Astrocyte of the spinal cord (primary cell): ENCODE measurements around the gene BBS1.
A peak's percentile ranks its signal among the peaks of the same experiment; 100 is the strongest.

Experiments used
- DNase-seq: peaks from one replicate; pipeline ENCODE4 v3.0.0; 2011; ENCODE audit warnings: low read depth, low spot score
- H3K4me3 ChIP-seq: 2 replicates; pipeline ENCODE4 v1.5.1; 2011; ENCODE audit warnings: low read depth, mild to moderate bottlenecking, low read length, moderate library complexity
- CTCF ChIP-seq: IDR thresholded peaks from 2 replicates; pipeline ENCODE4 v1.5.1; 2012; ENCODE audit warnings: low read depth, mild to moderate bottlenecking, low read length, inconsistent platforms
- in situ Hi-C: cut with HindIII; loops from 2 replicates; pipeline ENCODE4 v1.10.0; 2017; ENCODE audit warnings: low sequenced_read_pairs

Gene BBS1

GRCh38 chr11:66466225-66467033 is 44.0 kb upstream of the BBS1 start, which contains the start of gene PELI3:
PELI3 (plus strand) TSS chr11:66466905; CDS start chr11:66468129, 1,224 bp downstream.
- in situ Hi-C loops, result no loop called here
- TF ChIP-seq CTCF, result no peak
- DNase-seq, result peak; percentile 90
- peak within 1 kb of the TSS; percentile 56 for H3K4me3 ChIP-seq

DNA sequence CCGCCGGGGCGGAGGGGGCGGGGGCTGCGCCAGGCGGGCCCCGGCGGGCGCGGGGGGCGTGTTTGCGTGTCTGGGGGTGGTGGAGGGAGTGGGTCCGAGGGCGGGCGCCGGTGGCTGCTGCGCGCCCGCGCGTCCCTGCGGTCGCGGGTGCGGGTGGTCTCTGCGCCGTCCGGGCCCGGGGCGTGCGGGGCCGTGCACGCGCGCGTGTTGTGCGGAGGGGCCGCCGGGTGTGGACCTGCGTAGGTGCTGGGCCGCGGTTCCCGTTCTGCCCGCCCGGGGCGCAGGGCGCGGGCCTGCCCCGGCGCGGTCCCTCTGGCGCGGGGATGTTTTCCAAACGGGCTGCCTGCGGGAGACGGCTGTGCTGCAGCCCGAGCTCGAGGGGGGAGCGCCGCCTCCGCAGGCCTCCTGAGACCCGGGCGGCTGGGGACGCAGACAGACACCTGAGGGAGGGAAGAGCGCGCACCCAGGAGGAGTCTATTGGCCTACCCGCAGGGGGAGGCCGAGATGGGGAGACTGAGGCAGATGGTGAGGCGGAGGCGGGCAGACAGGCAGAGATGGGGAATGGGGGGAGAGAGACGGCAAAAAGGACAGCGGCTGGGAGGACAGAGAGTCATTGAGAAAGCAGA is 43.3 kb upstream of the BBS1 start:
- TF ChIP-seq CTCF, result peak; percentile 13
- peak; percentile 12 for DNase-seq
- H3K4me3 ChIP-seq, result peak overlapping the region; percentile 56
- in situ Hi-C loops, result no loop called here

- in situ Hi-C loops, result no loop called here
- TF ChIP-seq CTCF, result no peak
- no peak for DNase-seq
- peak overlapping the region; percentile 56 for H3K4me3 ChIP-seq
Observed at GRCh38 chr11:66467756-66468155, 42.7 kb upstream of the BBS1 start.

GRCh38 chr11:66468691-66469090 is 41.7 kb upstream of the BBS1 start:
- no peak for DNase-seq
- no peak for TF ChIP-seq CTCF
- in situ Hi-C loops, result no loop called here
- no peak overlapping the region for H3K4me3 ChIP-seq

- in situ Hi-C loops, result no loop called here
- no peak overlapping the region for H3K4me3 ChIP-seq
- no peak for TF ChIP-seq CTCF
- DNase-seq, result no peak
Observed at GRCh38 chr11:66469441-66469840, 41.0 kb upstream of the BBS1 start.

DNA sequence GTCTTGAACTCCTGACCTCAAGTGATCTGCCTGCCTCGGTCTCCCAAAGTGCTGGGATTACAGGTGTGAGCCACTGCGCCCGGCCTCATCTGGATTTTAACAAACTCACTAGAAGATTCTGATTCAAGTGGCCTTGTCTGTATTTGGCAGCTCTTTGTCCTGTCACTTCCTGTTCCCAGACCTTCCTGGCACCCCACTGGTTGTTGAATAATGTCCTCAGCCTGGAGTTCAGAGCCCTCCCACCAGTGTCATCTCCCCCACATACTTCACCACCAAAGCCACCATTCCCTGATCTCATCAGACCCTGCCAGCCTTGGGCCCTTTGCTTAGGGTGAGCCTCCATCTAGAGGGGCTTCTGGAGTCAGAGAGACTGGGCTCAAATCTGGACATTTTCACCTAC is 40.4 kb upstream of the BBS1 start:
- H3K4me3 ChIP-seq, result no peak overlapping the region
- no peak for TF ChIP-seq CTCF
- in situ Hi-C loops, result no loop called here
- no peak for DNase-seq
